Caco-2 (cell line): ENCODE results near the gene RNF217. TPM values are rescaled to one million over a fixed set of nuclear protein-coding genes. Genes with fewer than 3 reads are reported as not detected.
"Not testable (repeated sequence)": the region's sequence is repeated elsewhere in the genome, so short reads cannot be mapped to it uniquely, and the experiment has no call there.

ENCODE experiments used
- Bru-seq: library from RNA; stranded (reverse); fragments of 400-500 nt; gene quantifications from one replicate; lab custom pipeline; 2021; lab: Mats Ljungman, UMichigan
- BruChase-seq, 2 experiments: library from RNA; stranded (reverse); fragments of 400-500 nt; gene quantifications; one replicate each; lab custom pipeline; 2021; lab: Mats Ljungman, UMichigan
- BruUV-seq: library from RNA; stranded (reverse); fragments of 400-500 nt; replicated peaks from 2 replicates; lab custom pipeline; 2021; lab: Mats Ljungman, UMichigan
- CTCF ChIA-PET: fragments of 300-600 bp; sonication (Branson Sonifier 250); formaldehyde crosslinking; loops from one replicate; lab custom pipeline; 2022; ENCODE audit warnings: antibody characterized with exemption; lab: Charles Lee
- POLR2A ChIA-PET: fragments of 300-600 bp; sonication (Branson Sonifier 250); formaldehyde crosslinking; loops from one replicate; lab custom pipeline; 2022; ENCODE audit warnings: antibody characterized with exemption; lab: Charles Lee
- DNase-seq, 2 experiments: peaks; one replicate each; pipeline versions ENCODE4 v3.0.0 to v3.0.0-alpha.2; 2020 to 2022
- H3K27me3 ChIP-seq: replicated peaks from 2 replicates; pipeline ENCODE4 v1.6.0; 2011; ENCODE audit warnings: low read length; ENCODE audit not compliant: control insufficient read depth, insufficient read depth
- H3K36me3 ChIP-seq: 2 replicates; pipeline ENCODE4 v1.5.1; 2011; ENCODE audit warnings: low read length; ENCODE audit not compliant: control insufficient read depth, insufficient read depth
- H3K4me1 ChIP-seq: fragments of 250-450 bp; sonication (Bioruptor Pico); 2 replicates; pipeline ENCODE4 v1.5.1; 2020; ENCODE audit warnings: mild to moderate bottlenecking
- H3K4me3 ChIP-seq: 2 replicates; pipeline ENCODE4 v1.5.1; 2011; ENCODE audit warnings: low read depth, mild to moderate bottlenecking, control low read depth, low read length
- H3K9me3 ChIP-seq: fragments of 250-450 bp; sonication (Bioruptor Pico); 2 replicates; pipeline ENCODE4 v1.5.1; 2020; ENCODE audit warnings: mild to moderate bottlenecking, moderate library complexity
- H3K27ac Mint-ChIP-seq: one replicate; pipeline ENCODE4 v1.8.0; 2022; ENCODE audit warnings: mixed read lengths; ENCODE audit not compliant: unreplicated experiment
- H3K27me3 Mint-ChIP-seq: one replicate; pipeline ENCODE4 v1.8.0; 2022; ENCODE audit warnings: mixed read lengths; ENCODE audit not compliant: insufficient read depth, unreplicated experiment
- H3K36me3 Mint-ChIP-seq: one replicate; pipeline ENCODE4 v1.8.0; 2022; ENCODE audit warnings: mild to moderate bottlenecking, mixed read lengths; ENCODE audit not compliant: insufficient read depth, unreplicated experiment
- H3K4me1 Mint-ChIP-seq: one replicate; pipeline ENCODE4 v1.8.0; 2022; ENCODE audit warnings: low read depth, mixed read lengths; ENCODE audit not compliant: unreplicated experiment
- H3K4me3 Mint-ChIP-seq: one replicate; pipeline ENCODE4 v1.8.0; 2022; ENCODE audit warnings: mild to moderate bottlenecking, moderate library complexity, mixed read lengths; ENCODE audit not compliant: unreplicated experiment
- H3K9me3 Mint-ChIP-seq: one replicate; pipeline ENCODE4 v1.8.0; 2022; ENCODE audit warnings: mixed read lengths; ENCODE audit not compliant: unreplicated experiment
- intact Hi-C: fragments of 100-400 bp; cut with micrococcal nuclease; formaldehyde crosslinking; loops from one replicate; pipeline ENCODE4 v1.10.0; 2022; ENCODE audit not compliant: unreplicated experiment
- long read RNA-seq: library from polyadenylated mRNA; stranded (forward); transcript quantifications from one replicate; pipeline ENCODE4 v2.0.0, GENCODE V29; 2022
- total RNA-seq: library from RNA; stranded (reverse); gene quantifications from 2 replicates; pipeline ENCODE4 v1.2.3, GENCODE V29; 2022
- TF ChIP-seq, protein P1 (sequence below), 2 experiments: fragments of 200-600 bp in 1 of 2; IDR thresholded peaks; 1 replicate in 1 of 2; 2 replicates in 1 of 2; pipeline versions ENCODE4 v1.5.1 to v1.8.0; 2011 to 2022; ENCODE audit warnings: antibody characterized with exemption in 1 of 2, control low read depth in 1 of 2, inconsistent platforms in 1 of 2, low read depth in 1 of 2, low read length in 1 of 2, mild to moderate bottlenecking in 1 of 2, moderate library complexity in 1 of 2; ENCODE audit not compliant: insufficient read depth in 1 of 2, severe bottlenecking in 1 of 2, unreplicated experiment in 1 of 2

RNF217 gene, protein sequence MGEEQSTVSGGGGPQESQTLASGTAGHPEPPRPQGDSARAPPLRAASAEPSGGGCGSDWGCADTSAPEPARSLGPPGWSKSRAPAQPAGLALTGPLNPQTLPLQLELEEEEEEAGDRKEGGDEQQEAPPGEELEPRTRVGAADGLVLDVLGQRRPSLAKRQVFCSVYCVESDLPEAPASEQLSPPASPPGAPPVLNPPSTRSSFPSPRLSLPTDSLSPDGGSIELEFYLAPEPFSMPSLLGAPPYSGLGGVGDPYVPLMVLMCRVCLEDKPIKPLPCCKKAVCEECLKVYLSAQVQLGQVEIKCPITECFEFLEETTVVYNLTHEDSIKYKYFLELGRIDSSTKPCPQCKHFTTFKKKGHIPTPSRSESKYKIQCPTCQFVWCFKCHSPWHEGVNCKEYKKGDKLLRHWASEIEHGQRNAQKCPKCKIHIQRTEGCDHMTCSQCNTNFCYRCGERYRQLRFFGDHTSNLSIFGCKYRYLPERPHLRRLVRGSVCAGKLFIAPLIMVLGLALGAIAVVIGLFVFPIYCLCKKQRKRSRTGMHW
- total RNA-seq (0.09 and 0.39 TPM in 2 replicates), Bru-seq, nascent RNA (percentile 17 among the genes with signal in this experiment), BruChase-seq, experiment 1, labeled RNA remaining after a 2-hour chase (percentile 14 among the genes with signal in this experiment), BruChase-seq, experiment 2, labeled RNA remaining after a 6-hour chase (percentile 8 among the genes with signal in this experiment)
- long read RNA-seq = 0 reads

DNA sequence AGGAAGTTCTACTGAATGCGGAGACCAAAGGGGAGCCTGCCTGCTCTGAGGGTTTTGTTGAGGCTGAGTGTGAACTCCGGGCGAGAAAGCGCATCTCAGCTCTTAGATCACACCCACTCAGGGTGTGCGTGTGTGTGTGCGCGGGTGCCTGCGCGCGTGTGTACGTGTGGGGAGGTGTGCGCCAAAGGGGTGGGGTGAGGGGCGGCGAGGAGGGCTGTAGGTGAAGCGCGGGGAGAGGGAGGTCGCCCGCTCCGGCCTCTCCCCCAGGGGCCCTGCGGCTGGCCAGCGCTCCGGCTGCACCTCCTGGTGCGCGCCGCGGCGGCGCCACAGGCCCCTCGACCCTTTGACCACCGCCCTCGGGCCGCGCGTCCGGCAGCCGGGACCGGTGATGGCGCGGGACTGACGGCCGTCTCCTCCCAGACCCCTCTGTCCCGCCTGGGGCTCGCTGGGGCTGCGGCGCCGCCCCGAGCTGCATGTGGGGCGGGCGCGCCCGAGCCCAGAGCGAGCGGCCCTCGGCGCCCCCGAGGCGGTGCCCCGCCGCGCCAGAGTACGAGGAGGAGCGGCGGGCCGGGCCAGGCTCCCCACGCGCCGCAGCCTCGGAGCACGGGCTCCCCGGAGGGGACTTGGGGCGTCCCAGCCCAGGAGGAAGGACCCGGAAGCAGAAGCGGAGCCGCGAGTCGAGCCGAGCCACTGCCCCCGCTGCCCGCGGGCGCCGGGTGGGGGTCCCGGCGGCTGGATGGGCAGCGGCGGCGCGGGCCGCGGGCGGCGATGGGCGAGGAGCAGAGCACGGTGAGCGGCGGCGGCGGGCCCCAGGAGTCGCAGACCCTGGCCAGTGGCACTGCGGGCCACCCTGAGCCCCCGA lies at the start of gene RNF217:
Gene RNF217, plus strand, starts transcription at position 661 of the 862 bp plus-strand sequence. Its CDS starts 108 bp downstream, at position 769.
- POLR2A ChIA-PET = no interaction called here
- H3K36me3 ChIP-seq = no peaks in the 10 kb centered on the region
- Mint-ChIP-seq H3K4me1 (no peaks in the 10 kb centered on the region), H3K4me3 (no peak within 1 kb of the TSS), H3K36me3 (no peaks in the 10 kb centered on the region), H3K27ac (no peak within 1 kb of the TSS), H3K9me3 (no peaks in the 10 kb centered on the region), H3K27me3 (no peaks in the 10 kb centered on the region)
- CTCF ChIA-PET = no interaction called here
- no peaks in the 10 kb centered on the region for H3K27me3 ChIP-seq
- H3K4me3 ChIP-seq = no peak within 1 kb of the TSS
- peaks cover 2% of the 10 kb centered on the region; the same call in 1 of the 2 replicates for H3K9me3 ChIP-seq
- no peaks in the 10 kb centered on the region for H3K4me1 ChIP-seq
- DNase-seq = no peak
- no TSS peak for BruUV-seq
- intact Hi-C loops = no loop called here
- TF ChIP-seq, protein P1, sequence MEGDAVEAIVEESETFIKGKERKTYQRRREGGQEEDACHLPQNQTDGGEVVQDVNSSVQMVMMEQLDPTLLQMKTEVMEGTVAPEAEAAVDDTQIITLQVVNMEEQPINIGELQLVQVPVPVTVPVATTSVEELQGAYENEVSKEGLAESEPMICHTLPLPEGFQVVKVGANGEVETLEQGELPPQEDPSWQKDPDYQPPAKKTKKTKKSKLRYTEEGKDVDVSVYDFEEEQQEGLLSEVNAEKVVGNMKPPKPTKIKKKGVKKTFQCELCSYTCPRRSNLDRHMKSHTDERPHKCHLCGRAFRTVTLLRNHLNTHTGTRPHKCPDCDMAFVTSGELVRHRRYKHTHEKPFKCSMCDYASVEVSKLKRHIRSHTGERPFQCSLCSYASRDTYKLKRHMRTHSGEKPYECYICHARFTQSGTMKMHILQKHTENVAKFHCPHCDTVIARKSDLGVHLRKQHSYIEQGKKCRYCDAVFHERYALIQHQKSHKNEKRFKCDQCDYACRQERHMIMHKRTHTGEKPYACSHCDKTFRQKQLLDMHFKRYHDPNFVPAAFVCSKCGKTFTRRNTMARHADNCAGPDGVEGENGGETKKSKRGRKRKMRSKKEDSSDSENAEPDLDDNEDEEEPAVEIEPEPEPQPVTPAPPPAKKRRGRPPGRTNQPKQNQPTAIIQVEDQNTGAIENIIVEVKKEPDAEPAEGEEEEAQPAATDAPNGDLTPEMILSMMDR (IDR thresholded peaks at IDR 0.05; ENCODE audit: insufficient read depth in 1 of 2, low read depth in 1 of 2, low read length in 1 of 2, severe bottlenecking in 1 of 2, unreplicated experiment in 1 of 2) = no peak

DNA sequence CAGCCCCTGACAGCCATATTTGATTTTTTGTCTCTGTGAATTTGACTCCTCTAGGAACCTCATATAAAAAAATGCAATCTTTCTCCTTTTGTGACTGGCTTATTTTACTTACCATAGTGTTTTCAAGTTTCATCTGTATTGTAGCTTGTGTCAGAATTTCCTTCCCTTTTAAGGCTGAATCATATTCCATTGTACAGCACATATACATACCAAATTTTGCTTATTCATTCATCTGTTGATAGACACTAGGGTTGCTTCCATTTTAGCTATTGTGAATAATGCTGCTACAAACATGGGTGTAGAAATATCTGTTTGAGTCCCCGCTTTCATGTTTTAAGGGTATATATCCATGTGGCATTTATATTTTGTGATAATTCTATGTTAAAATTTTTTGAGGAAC lies 49.2 kb upstream of the RNF217 start:
- ChIA-PET CTCF (no interaction called here), POLR2A (no interaction called here)
- no TSS peak for BruUV-seq
- H3K4me1 ChIP-seq = no peaks in the 10 kb centered on the region
- H3K4me3 ChIP-seq = no peak overlapping the region
- TF ChIP-seq, protein P1 (IDR thresholded peaks at IDR 0.05; ENCODE audit: insufficient read depth in 1 of 2, low read depth in 1 of 2, low read length in 1 of 2, severe bottlenecking in 1 of 2, unreplicated experiment in 1 of 2) = no peak
- Mint-ChIP-seq H3K27me3 (no peaks in the 10 kb centered on the region), H3K27ac (no peak overlapping the region), H3K9me3 (no peaks in the 10 kb centered on the region), H3K4me3 (no peak overlapping the region), H3K36me3 (no peaks in the 10 kb centered on the region), H3K4me1 (no peaks in the 10 kb centered on the region)
- no peak for DNase-seq
- intact Hi-C loops = no loop called here
- no peaks in the 10 kb centered on the region for H3K36me3 ChIP-seq
- H3K27me3 ChIP-seq = no peaks in the 10 kb centered on the region
- H3K9me3 ChIP-seq = no peaks in the 10 kb centered on the region

DNA sequence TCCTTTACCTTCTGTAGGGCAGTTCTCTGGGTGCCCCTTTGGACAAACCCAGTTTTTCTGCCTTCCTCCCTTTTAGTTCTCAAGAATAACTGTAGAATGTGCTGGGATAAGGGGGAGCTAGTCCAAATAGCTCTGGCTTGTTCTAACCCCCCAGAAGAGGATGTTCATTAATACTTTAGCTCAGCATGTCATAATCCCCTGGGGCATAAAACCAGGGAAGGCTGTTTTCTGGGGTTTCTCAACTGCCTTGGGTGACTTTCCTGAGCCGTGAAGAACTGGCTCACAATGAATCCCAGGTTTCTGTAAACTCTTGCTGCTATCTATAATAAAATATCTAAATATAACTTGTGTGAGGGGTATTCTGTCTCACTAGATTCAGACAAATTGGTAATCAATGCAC lies 44.5 kb upstream of the RNF217 start:
- Histone ChIP-seq H3K27me3 (no peaks in the 10 kb centered on the region), H3K36me3 (no peaks in the 10 kb centered on the region), H3K9me3 (no peaks in the 10 kb centered on the region), H3K4me3 (no peak overlapping the region), H3K4me1 (no peaks in the 10 kb centered on the region)
- TF ChIP-seq, protein P1 (IDR thresholded peaks at IDR 0.05; ENCODE audit: insufficient read depth in 1 of 2, low read depth in 1 of 2, low read length in 1 of 2, severe bottlenecking in 1 of 2, unreplicated experiment in 1 of 2) = no peak
- no peaks in the 10 kb centered on the region for H3K36me3 Mint-ChIP-seq
- H3K9me3 Mint-ChIP-seq = peaks cover 34% of the 10 kb centered on the region
- ChIA-PET POLR2A (no interaction called here), CTCF (no interaction called here)
- H3K27me3 Mint-ChIP-seq = no peaks in the 10 kb centered on the region
- DNase-seq = no peak
- no TSS peak for BruUV-seq
- no peak overlapping the region for H3K27ac Mint-ChIP-seq
- no peak overlapping the region for H3K4me3 Mint-ChIP-seq
- no peaks in the 10 kb centered on the region for H3K4me1 Mint-ChIP-seq
- intact Hi-C loops = no loop called here

DNA sequence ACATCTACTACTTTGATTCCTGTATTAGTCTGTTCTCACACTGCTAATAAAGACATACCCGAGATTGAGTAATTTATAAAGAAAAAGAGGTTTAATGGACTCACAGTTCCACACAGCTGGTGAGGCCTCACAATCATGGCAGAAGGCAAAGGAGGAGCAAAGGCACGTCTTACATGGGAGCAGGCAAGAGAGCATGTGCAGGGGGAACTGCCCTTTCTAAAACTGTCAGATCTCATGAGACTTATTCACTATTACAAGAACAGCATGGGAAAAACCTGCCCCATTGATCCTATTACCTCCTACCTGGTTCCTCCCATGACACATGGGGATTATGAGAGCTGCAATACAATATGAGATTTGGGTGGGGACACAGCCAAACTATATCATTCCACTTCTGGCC lies 42.5 kb upstream of the RNF217 start:
- DNase-seq, H3K4me1 Mint-ChIP-seq, H3K9me3 ChIP-seq, H3K27ac Mint-ChIP-seq, H3K36me3 Mint-ChIP-seq, H3K4me3 Mint-ChIP-seq, intact Hi-C loops, H3K4me1 ChIP-seq, BruUV-seq, H3K27me3 Mint-ChIP-seq, CTCF ChIA-PET, POLR2A ChIA-PET, H3K36me3 ChIP-seq, H3K27me3 ChIP-seq, H3K4me3 ChIP-seq: not testable (repeated sequence)
- peaks cover 41% of the 10 kb centered on the region for H3K9me3 Mint-ChIP-seq
